ENCODE measurements around the gene SYP. TPM values are rescaled to one million over a fixed set of nuclear protein-coding genes. Genes with fewer than 3 reads are reported as not detected.
"Not testable (repeated sequence)": the region's sequence is repeated elsewhere in the genome, so short reads cannot be mapped to it uniquely, and the experiment has no call there.

Gene SYP
- total RNA-seq, 1 donor from 2014 or later = 1.6 TPM

DNA sequence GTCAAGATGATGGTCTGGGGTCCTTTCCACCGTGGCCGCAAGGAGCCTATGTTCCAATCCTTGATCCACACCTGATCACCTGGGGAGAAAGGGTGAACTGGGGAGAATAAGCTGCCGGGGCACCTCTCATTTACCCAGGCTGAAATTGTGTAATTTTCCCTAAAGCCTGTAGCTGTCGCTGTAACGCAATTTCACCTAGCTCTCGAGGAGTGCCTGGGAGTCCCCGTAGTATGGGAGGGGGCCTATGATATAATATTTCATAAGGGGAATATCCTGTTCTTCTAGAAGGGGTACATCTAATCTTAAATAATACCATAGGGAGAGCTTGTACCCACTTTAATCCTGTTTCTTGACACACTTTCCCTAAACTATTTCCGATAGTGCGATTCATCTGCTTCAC is 57.7 kb downstream of the SYP start:
- H3K4me2 ChIP-seq (ENCODE audit: low read length); DNase-seq (ENCODE audit: low read depth); H3K4me3 ChIP-seq (ENCODE audit: insufficient read depth, low read depth, low read length); H3K36me3 Mint-ChIP-seq (ENCODE audit: low read depth, unreplicated experiment); H3K27ac ChIP-seq (ENCODE audit: low read depth, low read length); H3K9me3 ChIP-seq (ENCODE audit: insufficient read depth, low read depth, low read length); H3K27ac Mint-ChIP-seq (ENCODE audit: unreplicated experiment); H3K79me2 ChIP-seq (ENCODE audit: insufficient read depth, low read length); H3K4me1 Mint-ChIP-seq (ENCODE audit: low read depth, unreplicated experiment); FAIRE-seq; H3K9ac ChIP-seq (ENCODE audit: low read length); H3K27me3 Mint-ChIP-seq (ENCODE audit: low read depth, unreplicated experiment); H3K27me3 ChIP-seq (ENCODE audit: insufficient read depth, low read length); H3K9me3 Mint-ChIP-seq (ENCODE audit: unreplicated experiment); H4K20me1 ChIP-seq (ENCODE audit: insufficient read depth, low read length); H3K36me3 ChIP-seq (ENCODE audit: insufficient read depth, low read length); H3K4me3 Mint-ChIP-seq (ENCODE audit: unreplicated experiment); H2AFZ ChIP-seq (ENCODE audit: low read depth, low read length); H3K4me1 ChIP-seq (ENCODE audit: insufficient read depth, low read length): not testable (repeated sequence)
- TF ChIP-seq, protein P1, sequence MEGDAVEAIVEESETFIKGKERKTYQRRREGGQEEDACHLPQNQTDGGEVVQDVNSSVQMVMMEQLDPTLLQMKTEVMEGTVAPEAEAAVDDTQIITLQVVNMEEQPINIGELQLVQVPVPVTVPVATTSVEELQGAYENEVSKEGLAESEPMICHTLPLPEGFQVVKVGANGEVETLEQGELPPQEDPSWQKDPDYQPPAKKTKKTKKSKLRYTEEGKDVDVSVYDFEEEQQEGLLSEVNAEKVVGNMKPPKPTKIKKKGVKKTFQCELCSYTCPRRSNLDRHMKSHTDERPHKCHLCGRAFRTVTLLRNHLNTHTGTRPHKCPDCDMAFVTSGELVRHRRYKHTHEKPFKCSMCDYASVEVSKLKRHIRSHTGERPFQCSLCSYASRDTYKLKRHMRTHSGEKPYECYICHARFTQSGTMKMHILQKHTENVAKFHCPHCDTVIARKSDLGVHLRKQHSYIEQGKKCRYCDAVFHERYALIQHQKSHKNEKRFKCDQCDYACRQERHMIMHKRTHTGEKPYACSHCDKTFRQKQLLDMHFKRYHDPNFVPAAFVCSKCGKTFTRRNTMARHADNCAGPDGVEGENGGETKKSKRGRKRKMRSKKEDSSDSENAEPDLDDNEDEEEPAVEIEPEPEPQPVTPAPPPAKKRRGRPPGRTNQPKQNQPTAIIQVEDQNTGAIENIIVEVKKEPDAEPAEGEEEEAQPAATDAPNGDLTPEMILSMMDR (IDR thresholded peaks at IDR 0.05; ENCODE audit: insufficient read depth, low read depth, low read length) = peak; percentile 15

DNA sequence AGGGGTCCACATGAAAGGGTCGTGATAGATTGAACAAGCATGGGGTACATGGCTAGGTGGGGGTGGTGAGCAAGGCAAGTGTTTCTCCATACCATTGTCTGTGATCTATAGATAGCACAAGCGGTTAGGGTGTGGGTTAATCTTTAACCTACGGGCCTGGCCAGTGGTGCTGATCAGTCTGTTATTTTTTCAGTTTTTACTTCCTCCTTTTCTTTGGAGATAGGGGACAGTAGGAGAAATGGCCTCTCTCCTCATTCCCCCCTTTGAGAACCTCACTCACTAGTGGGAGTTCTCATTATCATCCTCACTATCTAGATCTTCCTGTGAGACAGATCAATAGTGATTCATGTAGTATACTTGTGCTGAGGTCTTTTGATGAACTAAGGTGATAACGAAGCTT is 60.3 kb downstream of the SYP start:
- Mint-ChIP-seq H3K4me1 (ENCODE audit: low read depth, unreplicated experiment) (no peaks in the 10 kb centered on the region), H3K27ac (ENCODE audit: unreplicated experiment) (no peak overlapping the region), H3K9me3 (ENCODE audit: unreplicated experiment) (peaks cover 3% of the 10 kb centered on the region), H3K4me3 (ENCODE audit: unreplicated experiment) (no peak overlapping the region), H3K36me3 (ENCODE audit: low read depth, unreplicated experiment) (peaks cover 2% of the 10 kb centered on the region), H3K27me3 (ENCODE audit: low read depth, unreplicated experiment) (no peaks in the 10 kb centered on the region)
- TF ChIP-seq EZH2 (IDR thresholded peaks at IDR 0.05; ENCODE audit: insufficient read depth, low read length) = no peak
- TF ChIP-seq, protein P1 (IDR thresholded peaks at IDR 0.05; ENCODE audit: insufficient read depth, low read depth, low read length) = no peak
- Histone ChIP-seq H3K4me3 (ENCODE audit: insufficient read depth, low read depth, low read length) (no peak overlapping the region), H2AFZ (ENCODE audit: low read depth, low read length) (no peak overlapping the region), H3K9ac (ENCODE audit: low read length) (no peak overlapping the region), H3K36me3 (ENCODE audit: insufficient read depth, low read length) (no peaks in the 10 kb centered on the region), H3K4me2 (ENCODE audit: low read length) (no peak overlapping the region), H4K20me1 (ENCODE audit: insufficient read depth, low read length) (no peaks in the 10 kb centered on the region), H3K27me3 (ENCODE audit: insufficient read depth, low read length) (no peaks in the 10 kb centered on the region), H3K9me3 (ENCODE audit: insufficient read depth, low read depth, low read length) (no peaks in the 10 kb centered on the region), H3K79me2 (ENCODE audit: insufficient read depth, low read length) (no peaks in the 10 kb centered on the region), H3K27ac (ENCODE audit: low read depth, low read length) (no peak overlapping the region), H3K4me1 (ENCODE audit: insufficient read depth, low read length) (no peaks in the 10 kb centered on the region)
- DNase-seq (ENCODE audit: low read depth) = no peak
- no peak for FAIRE-seq

Other genes starting within 250 kb of the SYP start
- 56.1 and 62.5 TPM in 2 replicates for gene OTUD5, start 242.6 kb downstream of the SYP start, total RNA-seq
- gene KCND1, start 228.3 kb downstream of the SYP start, total RNA-seq = 5.2 and 5.6 TPM in 2 replicates
- gene GRIPAP1, start 197.9 kb downstream of the SYP start, total RNA-seq = 41.7 and 43.4 TPM in 2 replicates
- gene TFE3, start 156.8 kb downstream of the SYP start, total RNA-seq = 46.5 and 53.4 TPM in 2 replicates
- 6.3 and 8.2 TPM in 2 replicates for gene CCDC120, start 141.2 kb downstream of the SYP start, total RNA-seq
- 44.4 and 52.8 TPM in 2 replicates for gene PRAF2, start 126.2 kb downstream of the SYP start, total RNA-seq
- gene WDR45, start 120.3 kb downstream of the SYP start, total RNA-seq = 54.9 TPM in 2 replicates
- 15.6 and 16.9 TPM in 2 replicates for gene GPKOW, start 76.5 kb downstream of the SYP start, total RNA-seq
- gene MAGIX, start 37.4 kb downstream of the SYP start, total RNA-seq = 0.96 and 1.2 TPM in 2 replicates
- gene PLP2, start 28.3 kb downstream of the SYP start, total RNA-seq = 109 TPM in 2 replicates
- gene PRICKLE3, start 13.8 kb downstream of the SYP start, total RNA-seq = 13.9 and 14.2 TPM in 2 replicates
- not detected in 2 replicates for gene CACNA1F, start 33.1 kb upstream of the SYP start, total RNA-seq
- 11.7 and 12.3 TPM in 2 replicates for gene CCDC22, start 35.3 kb upstream of the SYP start, total RNA-seq
- gene FOXP3, start 64.5 kb upstream of the SYP start, total RNA-seq = 0.09 and 0.12 TPM in 2 replicates
- 5.6 and 6.6 TPM in 2 replicates for gene PPP1R3F, start 69.6 kb upstream of the SYP start, total RNA-seq
- gene GAGE10, start 103.5 kb upstream of the SYP start, total RNA-seq = not detected in 2 replicates
- not detected in 2 replicates for gene GAGE12J, start 121.8 kb upstream of the SYP start, total RNA-seq
- gene GAGE13, start 131.4 kb upstream of the SYP start, total RNA-seq = not detected in 2 replicates